Measurements from ENCODE around the gene GRB2.
"Not testable (repeated sequence)": the region's sequence is repeated elsewhere in the genome, so short reads cannot be mapped to it uniquely, and the experiment has no call there.

The GRB2 gene

GRCh38 chr17:75384751-75385150 is 20.7 kb downstream of the GRB2 start:
- no peak for DNase-seq

- no peak for DNase-seq
Measured at GRCh38 chr17:75383842-75384195, 21.7 kb downstream of the GRB2 start.

GRCh38 chr17:75380750-75381149 is 24.7 kb downstream of the GRB2 start:
- no peak for DNase-seq

GRCh38 chr17:75380315-75380714 is 25.2 kb downstream of the GRB2 start:
- no peak for DNase-seq

- DNase-seq = not testable (repeated sequence)
Measured at GRCh38 chr17:75379426-75379825, 26.1 kb downstream of the GRB2 start.

GRCh38 chr17:75373280-75373679 is 32.2 kb downstream of the GRB2 start:
- DNase-seq = no peak

GRCh38 chr17:75371981-75372380 is 33.5 kb downstream of the GRB2 start:
- no peak for DNase-seq

- DNase-seq = no peak
Measured at GRCh38 chr17:75371339-75371738, 34.1 kb downstream of the GRB2 start.

- no peak for DNase-seq
Measured at GRCh38 chr17:75370286-75370915, 35.1 kb downstream of the GRB2 start.

- not testable (repeated sequence) for DNase-seq
Measured at GRCh38 chr17:75367838-75368789, 37.4 kb downstream of the GRB2 start.

- DNase-seq = no peak
Measured at GRCh38 chr17:75367312-75367711, 38.2 kb downstream of the GRB2 start.

- DNase-seq = no peak
Measured at GRCh38 chr17:75366432-75366831, 39.0 kb downstream of the GRB2 start.

- DNase-seq = no peak
Measured at GRCh38 chr17:75365931-75366275, 39.6 kb downstream of the GRB2 start.

- no peak for DNase-seq
Measured at GRCh38 chr17:75365009-75365930, 40.2 kb downstream of the GRB2 start.

GRCh38 chr17:75364078-75364477 is 41.4 kb downstream of the GRB2 start:
- no peak for DNase-seq

GRCh38 chr17:75361996-75362395 is 43.5 kb downstream of the GRB2 start:
- DNase-seq = no peak

GRCh38 chr17:75361344-75361743 is 44.1 kb downstream of the GRB2 start:
- DNase-seq = no peak

GRCh38 chr17:75356260-75356937 is 49.1 kb downstream of the GRB2 start:
- no peak for DNase-seq

- no peak for DNase-seq
Measured at GRCh38 chr17:75353176-75353575, 52.3 kb downstream of the GRB2 start.

GRCh38 chr17:75352079-75352569 is 53.4 kb downstream of the GRB2 start:
- no peak for DNase-seq

GRCh38 chr17:75350706-75351105 is 54.8 kb downstream of the GRB2 start:
- no peak for DNase-seq

GRCh38 chr17:75350029-75350428 is 55.4 kb downstream of the GRB2 start:
- no peak for DNase-seq

- DNase-seq = no peak
Measured at GRCh38 chr17:75349589-75349988, 55.9 kb downstream of the GRB2 start.
